DOHH2 (cell line): ENCODE measurements around the gene KCNIP1.

Experiments used
- H3F3A ChIP-seq: fragments of 200-600 bp; sonication (generic), shearing (Covaris generic); 2 replicates; pipeline ENCODE4 v1.6.0; 2016; ENCODE audit warnings: antibody characterized with exemption, mild to moderate bottlenecking; ENCODE audit not compliant: control insufficient read depth, insufficient read depth
- H3K27ac ChIP-seq: fragments of 200-600 bp; sonication (generic); 2 replicates; pipeline ENCODE4 v1.5.1; 2014; ENCODE audit warnings: low read depth, mild to moderate bottlenecking, low read length, moderate library complexity
- H3K27me3 ChIP-seq: fragments of 200-600 bp; sonication (generic); 2 replicates; pipeline ENCODE4 v1.6.1; 2014; ENCODE audit warnings: mild to moderate bottlenecking, low read length, mixed read lengths; ENCODE audit not compliant: control insufficient read depth
- H3K36me3 ChIP-seq: fragments of 200-600 bp; sonication (generic); 2 replicates; pipeline ENCODE4 v1.6.1; 2014; ENCODE audit warnings: mild to moderate bottlenecking, low read length, moderate library complexity, mixed read lengths; ENCODE audit not compliant: control insufficient read depth
- H3K4me1 ChIP-seq: fragments of 200-600 bp; sonication (generic); 2 replicates; pipeline ENCODE4 v1.6.1; 2014; ENCODE audit warnings: mild to moderate bottlenecking, low read length, mixed read lengths; ENCODE audit not compliant: control insufficient read depth
- H3K4me2 ChIP-seq: fragments of 200-600 bp; sonication (generic); 2 replicates; pipeline ENCODE4 v1.6.0; 2014; ENCODE audit warnings: mild to moderate bottlenecking, low read length, moderate library complexity
- H3K4me3 ChIP-seq: fragments of 200-600 bp; sonication (generic); 2 replicates; pipeline ENCODE4 v1.5.1; 2014; ENCODE audit warnings: mild to moderate bottlenecking, low read length, mixed read lengths
- H3K79me2 ChIP-seq: fragments of 200-600 bp; sonication (generic); 2 replicates; pipeline ENCODE4 v1.6.1; 2014; ENCODE audit warnings: mild to moderate bottlenecking, low read length, mixed read lengths; ENCODE audit not compliant: control insufficient read depth
- H3K9me2 ChIP-seq: fragments of 200-600 bp; sonication (generic); replicated peaks from 2 replicates; pipeline ENCODE4 v1.6.1; 2014; ENCODE audit warnings: mild to moderate bottlenecking, low read length, mixed read lengths; ENCODE audit not compliant: control insufficient read depth
- H3K9me3 ChIP-seq: fragments of 200-600 bp; sonication (generic); 2 replicates; pipeline ENCODE4 v1.6.1; 2014; ENCODE audit warnings: antibody characterized with exemption, low read length, mixed read lengths; ENCODE audit not compliant: control insufficient read depth, insufficient read depth
- H4K20me1 ChIP-seq: fragments of 200-600 bp; sonication (generic); 2 replicates; pipeline ENCODE4 v1.6.0; 2014; ENCODE audit warnings: low read depth, mild to moderate bottlenecking, antibody characterized with exemption, low read length, moderate library complexity; ENCODE audit not compliant: control insufficient read depth, insufficient read depth
- CTCF ChIP-seq: fragments of 200-600 bp; sonication (generic); IDR thresholded peaks from one replicate; pipeline ENCODE4 v1.5.1; 2014; ENCODE audit warnings: antibody characterized with exemption, mild to moderate bottlenecking, low read depth, low read length; ENCODE audit not compliant: poor library complexity, severe bottlenecking
- EZH2phosphoT487 ChIP-seq: fragments of 200-600 bp; sonication (generic); IDR thresholded peaks from 2 replicates; pipeline ENCODE4 v1.6.1; 2017; ENCODE audit warnings: borderline replicate concordance, mild to moderate bottlenecking, antibody characterized with exemption, low read length, moderate library complexity, mixed read lengths

KCNIP1 gene

DNA sequence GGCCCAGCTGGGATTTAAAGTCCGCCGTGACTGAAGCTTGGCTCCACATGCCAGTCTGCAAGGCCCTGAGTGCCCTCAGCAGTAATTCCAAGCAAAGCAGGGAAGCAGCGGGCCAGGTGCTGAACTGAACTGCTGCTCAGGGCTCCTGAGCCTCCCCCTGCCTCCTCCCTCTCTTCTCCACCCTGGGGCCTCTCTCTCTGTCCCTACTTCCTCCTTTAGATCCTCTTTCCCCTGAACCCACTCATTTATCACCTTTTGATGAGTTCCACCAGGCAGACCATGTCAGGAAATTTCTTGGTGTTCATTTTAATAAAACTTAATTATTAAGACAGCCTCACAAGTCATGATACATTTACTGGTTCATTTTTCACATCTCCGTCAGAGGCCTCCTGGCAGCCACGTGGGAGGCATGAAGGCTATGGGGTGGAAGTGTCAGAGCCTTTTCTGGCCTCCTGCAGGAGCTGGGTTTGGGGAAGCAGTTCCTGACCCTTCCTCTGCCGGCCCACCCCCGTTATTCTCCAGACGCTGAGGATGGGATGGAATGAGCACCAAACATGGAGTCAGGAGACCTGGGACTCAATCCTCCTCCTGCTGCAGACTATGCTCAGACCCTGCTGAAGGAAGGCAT is 32.2 kb upstream of the KCNIP1 start:
- Histone ChIP-seq H3K4me3 (no peak overlapping the region), H3K4me2 (no peak overlapping the region), H3K4me1 (no peaks in the 10 kb centered on the region), H3K79me2 (no peaks in the 10 kb centered on the region), H3K9me2 (no peaks in the 10 kb centered on the region), H3F3A (no peaks in the 10 kb centered on the region), H4K20me1 (no peaks in the 10 kb centered on the region), H3K27ac (no peak overlapping the region), H3K9me3 (no peaks in the 10 kb centered on the region), H3K27me3 (no peaks in the 10 kb centered on the region), H3K36me3 (no peaks in the 10 kb centered on the region)
- TF ChIP-seq CTCF (no peak), EZH2phosphoT487 (no peak)

DNA sequence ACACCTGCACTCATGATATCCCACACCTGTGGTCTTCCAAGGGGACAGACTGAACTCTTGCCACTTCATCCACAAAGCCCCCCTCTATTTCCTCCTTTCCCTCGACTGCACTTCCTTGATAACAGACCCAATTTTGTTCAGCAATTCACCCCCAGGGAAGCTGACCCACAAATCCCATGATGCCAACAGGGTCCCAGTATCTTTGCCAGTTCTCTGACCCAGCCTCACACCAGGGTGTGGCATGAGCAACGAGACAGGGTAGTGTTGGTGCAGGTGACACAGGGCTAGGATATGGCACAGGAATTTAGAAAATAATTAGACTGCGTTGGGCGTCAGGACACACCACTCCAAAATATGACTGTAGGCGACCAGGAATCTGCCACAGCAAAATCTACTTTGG is 30.2 kb upstream of the KCNIP1 start:
- Histone ChIP-seq H3K4me1 (no peaks in the 10 kb centered on the region), H3K36me3 (no peaks in the 10 kb centered on the region), H3K4me3 (no peak overlapping the region), H3K4me2 (no peak overlapping the region), H3K9me2 (no peaks in the 10 kb centered on the region), H3K27me3 (no peaks in the 10 kb centered on the region), H3K27ac (no peak overlapping the region), H3K9me3 (no peaks in the 10 kb centered on the region), H3K79me2 (no peaks in the 10 kb centered on the region), H3F3A (no peaks in the 10 kb centered on the region), H4K20me1 (no peaks in the 10 kb centered on the region)
- TF ChIP-seq CTCF (no peak), EZH2phosphoT487 (no peak)

DNA sequence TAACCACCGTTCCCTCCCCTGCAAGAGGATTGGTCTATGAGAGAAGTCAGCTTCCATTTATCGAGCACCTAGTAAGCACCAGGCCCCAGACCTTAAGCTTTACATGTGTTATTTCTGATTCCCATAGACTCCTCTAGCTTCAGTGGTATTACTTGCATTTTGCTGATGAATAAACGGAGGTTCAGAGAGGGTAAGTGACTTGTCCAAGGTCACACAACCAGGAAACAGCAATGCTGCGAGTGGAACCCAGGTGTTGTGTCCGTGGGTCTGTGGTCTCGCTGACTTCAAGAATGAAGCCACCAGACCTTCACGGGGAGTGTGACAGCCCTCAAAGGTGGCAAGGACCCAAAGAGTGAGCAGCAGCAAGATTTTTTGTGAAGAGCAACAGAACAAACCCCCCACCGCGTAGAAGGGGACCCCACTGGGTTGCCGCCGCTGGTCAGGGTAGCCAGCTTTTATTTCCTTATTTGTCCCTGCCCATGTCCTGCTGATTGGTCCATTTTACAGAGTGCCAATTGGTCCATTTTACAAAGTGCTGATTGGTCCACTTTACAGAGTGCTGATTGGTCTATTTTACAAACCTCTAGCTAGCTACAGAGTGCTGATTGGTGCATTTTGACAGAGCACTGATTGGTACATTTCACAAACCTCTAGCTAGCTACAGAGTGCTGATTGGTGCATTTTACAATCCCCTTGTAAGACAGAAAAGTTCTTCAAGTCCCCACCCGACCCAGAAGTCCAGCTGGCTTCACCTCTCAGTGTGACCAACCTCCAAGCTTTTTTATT is 29.1 kb upstream of the KCNIP1 start:
- Histone ChIP-seq H3K4me2 (no peak overlapping the region), H3K9me2 (no peaks in the 10 kb centered on the region), H3F3A (no peaks in the 10 kb centered on the region), H4K20me1 (no peaks in the 10 kb centered on the region), H3K4me3 (no peak overlapping the region), H3K79me2 (no peaks in the 10 kb centered on the region), H3K27me3 (peaks cover 2% of the 10 kb centered on the region; the same call in 1 of the 2 replicates), H3K4me1 (no peaks in the 10 kb centered on the region), H3K36me3 (no peaks in the 10 kb centered on the region), H3K27ac (no peak overlapping the region), H3K9me3 (no peaks in the 10 kb centered on the region)
- TF ChIP-seq CTCF, result no peak
- TF ChIP-seq EZH2phosphoT487, result no peak
